HG03460 (cell line): ENCODE measurements around the gene ELOVL5.
A peak's percentile ranks its signal among the peaks of the same experiment; 100 is the strongest.

Experiments
- ATAC-seq: cut with Tn5 transposase; IDR thresholded peaks from one replicate; pipeline ENCODE4 v1.9.1; 2021; ENCODE audit not compliant: unreplicated experiment

Gene ELOVL5

GRCh38 chr6:53280207-53280606 lies 68.5 kb downstream of the ELOVL5 start:
- ATAC-seq = no peak

DNA sequence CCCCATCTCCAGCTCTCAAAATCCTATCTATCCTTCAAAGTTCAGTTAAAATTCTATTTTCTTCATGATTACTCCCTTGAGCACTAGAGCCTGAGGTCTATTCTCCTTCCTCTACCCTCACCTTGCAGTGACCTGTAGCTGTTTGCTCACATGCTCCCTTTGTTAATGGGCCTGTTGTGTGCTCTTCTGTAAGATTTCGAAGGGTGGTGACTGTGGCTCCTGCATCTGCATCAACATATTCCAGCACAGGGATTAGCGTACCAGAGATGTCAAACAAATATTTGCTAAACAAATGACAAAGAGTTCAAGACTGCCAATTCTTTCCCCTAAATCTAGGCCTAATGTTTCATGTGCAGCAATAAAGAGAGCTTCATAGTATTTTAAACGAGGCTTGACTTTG lies 69.5 kb downstream of the ELOVL5 start:
- no peak for ATAC-seq

DNA sequence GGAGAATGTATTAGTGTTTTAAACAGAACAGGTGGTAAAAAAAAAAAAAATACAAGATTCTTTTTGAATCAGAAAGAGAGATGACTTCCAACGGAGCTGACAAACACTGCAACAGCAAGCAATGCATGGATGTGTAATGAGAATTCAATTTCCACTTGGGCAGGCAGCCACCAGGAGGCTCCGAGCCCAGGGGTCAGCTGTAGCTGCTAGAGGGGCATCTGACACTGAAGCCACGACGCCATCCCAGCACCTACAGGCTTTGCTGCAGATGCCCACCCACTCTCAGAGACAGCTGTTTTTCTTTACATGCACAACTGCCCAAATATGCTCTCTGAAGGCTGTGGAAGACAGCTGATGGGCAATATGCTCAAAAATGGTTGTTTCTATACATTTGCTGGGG lies 75.4 kb downstream of the ELOVL5 start:
- no peak for ATAC-seq

- ATAC-seq = no peak
These were observed 78.9 kb downstream of the ELOVL5 start for GRCh38 chr6:53269827-53270226.

DNA sequence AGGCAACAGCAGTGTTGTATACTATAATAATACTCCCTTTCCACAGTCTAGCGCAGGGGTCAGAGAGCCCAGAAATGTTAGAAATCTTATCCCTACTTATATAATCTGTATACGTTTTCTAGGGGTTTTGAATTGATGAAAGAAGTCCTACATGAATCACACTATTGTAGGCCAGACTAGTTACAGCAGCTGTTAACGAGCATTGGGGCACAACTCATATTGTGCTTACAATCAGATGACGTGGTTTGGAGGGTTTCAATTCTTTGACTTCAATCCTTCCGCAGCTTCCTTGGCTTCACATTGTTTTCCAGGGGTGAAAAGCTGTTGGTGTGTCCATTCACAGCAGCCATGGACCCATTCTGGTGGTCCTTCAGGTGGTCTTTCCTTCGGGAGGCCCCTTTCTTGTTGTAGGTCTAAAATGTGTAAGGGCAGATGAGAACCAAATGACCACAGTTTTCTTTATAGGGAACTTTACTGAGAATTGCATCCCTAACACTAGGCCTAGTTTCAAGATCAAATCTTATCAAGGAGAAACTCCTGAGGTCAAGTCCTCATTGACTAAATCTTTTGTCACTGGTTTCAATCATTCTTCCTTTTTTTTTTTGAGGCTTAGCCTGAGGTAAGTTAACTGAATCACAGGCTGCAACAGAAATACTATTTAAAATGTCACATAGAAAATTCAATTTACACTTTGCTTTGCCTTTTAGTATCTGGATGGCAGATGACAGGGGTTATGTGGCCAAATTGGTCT lies 79.7 kb downstream of the ELOVL5 start:
- no peak for ATAC-seq

DNA sequence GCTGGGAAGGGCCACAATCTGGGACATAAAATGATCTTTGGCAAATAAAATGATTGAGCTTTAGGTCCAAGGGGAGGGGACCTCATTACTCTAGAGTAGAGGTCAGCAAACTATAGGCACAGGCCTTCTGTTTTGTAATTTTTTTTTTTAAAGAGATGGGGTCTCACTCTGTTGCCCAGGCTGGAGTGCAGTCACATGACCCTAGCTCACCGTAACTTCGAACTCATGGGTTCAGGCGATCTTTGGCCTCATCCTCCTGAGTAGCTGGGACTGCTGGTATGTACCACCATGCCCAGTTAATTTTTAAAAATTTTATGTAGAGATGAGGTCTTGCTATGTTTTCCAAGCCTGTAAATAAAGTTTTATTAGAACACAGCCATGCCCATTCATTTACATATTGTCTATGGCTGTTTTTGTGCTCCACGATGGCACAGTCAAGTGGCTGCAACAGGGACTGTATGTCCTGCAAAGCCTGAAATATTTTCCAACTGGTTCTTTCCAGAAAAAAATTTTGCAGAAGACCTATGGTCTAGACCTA lies 82.1 kb downstream of the ELOVL5 start:
- ATAC-seq = no peak

DNA sequence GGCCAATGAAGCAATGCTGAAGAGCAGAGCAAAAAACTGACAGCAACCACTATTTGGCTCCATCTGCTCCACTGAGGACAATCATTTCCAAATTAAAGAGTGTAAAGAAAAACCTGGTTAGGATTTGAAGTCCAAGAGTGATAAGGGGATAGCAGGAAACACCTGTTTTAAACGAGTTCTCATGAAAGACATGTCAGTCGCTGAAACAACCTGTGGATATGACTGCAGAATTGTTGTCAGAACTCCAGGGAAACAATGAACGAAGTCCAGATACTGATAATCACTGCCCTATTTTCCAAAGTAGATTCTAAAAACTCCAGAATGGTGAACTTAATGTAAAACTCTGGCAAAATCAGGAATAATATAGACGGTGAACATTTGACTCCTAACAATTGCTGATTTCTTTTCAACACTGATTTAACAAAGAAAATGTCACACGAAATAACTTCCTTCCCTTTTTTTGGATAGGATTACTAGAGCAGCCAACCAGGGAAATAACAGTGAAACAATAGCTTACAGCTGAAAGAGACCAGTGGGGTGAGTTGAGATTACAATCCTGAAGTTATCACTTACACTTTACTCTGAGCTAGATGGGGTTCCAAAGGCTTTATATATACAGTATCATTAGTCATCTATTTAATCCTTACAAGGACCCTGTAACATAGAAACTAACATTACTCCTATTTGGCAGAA lies 83.7 kb downstream of the ELOVL5 start:
- ATAC-seq = no peak

- ATAC-seq = no peak
These were observed 84.4 kb downstream of the ELOVL5 start for GRCh38 chr6:53264337-53264736.

- no peak for ATAC-seq
These were observed 84.8 kb downstream of the ELOVL5 start for GRCh38 chr6:53263917-53264316.

DNA sequence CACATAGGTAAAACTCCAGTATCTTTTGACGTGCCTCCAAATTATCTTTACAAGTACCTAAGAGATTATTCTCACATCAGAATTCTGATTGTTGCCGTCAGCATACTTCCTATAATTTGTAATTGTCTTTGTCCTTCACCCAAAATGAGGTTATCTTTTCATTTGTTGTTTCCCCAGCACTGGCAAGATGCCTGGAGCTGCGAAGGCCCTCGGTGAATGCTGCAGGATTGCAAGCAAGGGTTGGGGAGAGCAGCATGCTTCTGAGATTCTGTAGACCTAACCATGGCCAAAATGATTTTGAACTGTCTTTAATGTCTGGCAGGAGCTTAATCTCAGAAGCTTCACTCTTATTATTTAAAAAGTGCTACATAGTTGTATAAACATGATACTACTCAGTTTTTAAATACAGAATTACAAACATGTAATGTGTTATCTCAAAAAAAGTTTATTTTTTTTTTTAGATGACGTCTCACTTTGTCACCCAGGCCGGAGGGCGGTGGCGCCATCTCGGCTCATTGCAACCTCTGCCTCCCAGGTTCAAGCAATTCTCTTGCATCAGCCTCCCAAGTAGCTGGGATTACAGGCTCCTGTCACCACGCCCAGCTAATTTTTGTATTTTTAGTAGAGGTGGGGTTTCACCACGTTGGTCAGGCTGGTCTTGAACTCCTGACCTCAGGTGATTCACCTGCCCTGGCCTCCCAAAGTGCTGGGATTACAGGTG lies 88.7 kb downstream of the ELOVL5 start:
- ATAC-seq = no peak

- ATAC-seq = no peak
These were observed 90.0 kb downstream of the ELOVL5 start for GRCh38 chr6:53258774-53259155.

DNA sequence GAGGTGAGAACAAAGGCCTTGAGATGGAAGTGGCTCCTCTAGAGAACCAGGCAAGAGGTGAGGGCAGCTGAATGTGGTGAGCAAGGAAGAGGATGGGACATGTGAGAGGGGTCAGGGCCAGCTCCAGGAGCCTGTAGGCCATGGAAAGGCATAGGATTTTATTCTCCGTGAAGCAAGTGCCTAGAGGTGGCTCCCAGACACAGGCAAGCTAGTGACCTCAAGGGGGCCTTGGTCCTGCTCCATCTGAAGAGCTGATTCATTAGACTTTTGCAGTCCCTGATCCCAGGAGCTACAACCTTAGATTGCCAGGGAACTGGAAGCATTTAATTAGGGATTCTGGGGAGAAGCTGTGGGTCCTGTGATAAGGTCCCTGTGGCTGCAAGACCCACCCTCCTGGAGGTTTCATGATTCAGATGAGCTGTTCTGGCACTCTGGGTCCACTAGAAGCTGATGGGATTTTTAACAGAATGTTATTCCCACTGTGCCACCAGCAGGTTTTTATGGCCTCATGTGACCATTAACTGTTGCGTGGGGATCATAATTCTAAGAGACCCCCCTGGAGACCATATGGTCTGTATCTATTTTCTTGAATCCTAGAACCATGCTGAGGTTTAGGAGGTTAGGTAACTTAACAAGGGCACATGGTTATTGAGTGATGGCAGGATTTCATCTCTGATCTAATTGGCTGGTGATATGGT lies 90.5 kb downstream of the ELOVL5 start:
- ATAC-seq = no peak

- no peak for ATAC-seq
These were observed 91.2 kb downstream of the ELOVL5 start for GRCh38 chr6:53257533-53257932.

DNA sequence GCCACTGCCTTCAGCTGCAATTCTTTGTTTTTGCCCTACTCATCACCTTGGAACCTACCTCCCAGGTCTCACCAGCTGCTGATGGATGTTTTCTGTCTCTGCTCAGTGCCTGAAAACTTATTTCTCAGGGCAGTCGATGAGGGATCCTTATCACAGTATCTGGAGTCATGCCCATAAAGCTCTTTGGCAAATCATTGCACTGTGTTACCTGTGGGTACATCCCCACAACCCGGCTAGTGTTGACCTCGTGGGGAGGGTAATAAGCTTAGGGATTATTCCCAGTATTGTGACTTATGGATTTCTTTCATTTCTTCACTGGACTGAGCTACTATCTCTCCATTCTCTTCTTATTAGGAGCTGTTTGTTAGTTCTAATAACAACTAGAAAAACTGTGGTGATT lies 91.7 kb downstream of the ELOVL5 start:
- no peak for ATAC-seq

DNA sequence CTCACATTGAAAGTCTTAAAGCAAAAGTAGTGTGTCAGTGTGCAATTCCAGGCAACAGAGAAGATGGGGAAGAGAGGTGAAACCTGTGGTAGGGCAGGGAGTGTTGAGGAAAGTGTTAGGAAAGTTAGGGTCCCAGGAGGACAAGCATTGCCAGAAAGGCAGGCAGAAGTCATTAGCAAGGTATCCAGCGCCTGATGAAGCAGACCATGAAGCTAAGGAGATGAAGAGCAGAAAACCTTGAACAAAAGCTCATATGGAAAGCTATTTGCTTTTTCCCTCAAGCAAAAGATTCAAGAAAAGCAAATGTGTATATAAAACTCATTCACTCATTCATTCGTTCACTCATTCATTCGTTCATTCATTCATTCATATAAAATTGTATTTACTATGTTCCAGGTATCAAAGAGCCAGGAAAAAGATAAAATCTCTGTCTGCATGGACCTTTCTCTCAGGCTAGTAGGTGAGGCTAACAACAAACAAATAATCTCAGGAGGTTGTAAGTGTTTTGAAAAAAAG lies 96.5 kb downstream of the ELOVL5 start:
- no peak for ATAC-seq

GRCh38 chr6:53251033-53251672 lies 97.6 kb downstream of the ELOVL5 start:
- no peak for ATAC-seq

DNA sequence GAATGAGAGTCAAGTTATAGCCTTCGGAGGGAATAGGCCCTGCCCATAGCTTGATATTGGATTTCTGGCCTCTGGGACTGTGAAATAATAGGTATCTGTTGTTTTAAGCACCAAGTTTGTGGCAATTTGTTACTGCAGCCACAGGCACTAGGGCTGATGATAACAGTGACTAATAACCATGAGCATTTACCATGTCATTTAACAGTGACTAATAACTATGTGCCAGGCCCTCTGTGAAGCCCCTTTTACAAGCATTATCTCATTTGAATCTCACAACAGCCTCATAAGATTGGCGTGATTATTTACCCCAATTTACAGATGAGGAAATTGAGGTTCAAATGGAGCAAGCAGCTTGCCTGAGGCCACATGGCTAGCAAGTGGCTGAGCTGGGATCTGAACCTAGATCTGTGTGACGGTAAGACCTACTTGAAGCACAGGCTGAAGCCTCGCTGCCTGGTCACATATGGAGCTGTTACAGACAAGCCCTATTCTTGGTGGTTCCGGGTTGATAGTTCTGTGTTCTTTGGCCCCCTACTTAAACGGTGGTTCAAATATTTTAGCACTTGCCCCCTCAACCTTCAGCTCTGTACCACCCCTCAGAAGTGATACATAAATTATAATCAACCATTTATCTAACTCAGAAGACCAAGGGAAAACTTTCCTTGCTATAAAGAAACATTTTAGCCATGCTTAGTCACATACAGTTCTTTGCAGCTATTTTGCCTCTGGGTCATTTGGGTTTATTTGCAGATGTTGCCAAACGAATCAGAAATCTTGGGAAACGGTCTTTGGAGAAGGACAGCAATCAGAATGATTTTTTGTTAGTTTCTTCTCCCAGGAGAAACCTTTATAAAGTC lies 98.3 kb downstream of the ELOVL5 start:
- ATAC-seq = no peak

GRCh38 chr6:53246924-53247323 lies 101.8 kb downstream of the ELOVL5 start:
- ATAC-seq = no peak

GRCh38 chr6:53244958-53245357 lies 103.8 kb downstream of the ELOVL5 start:
- ATAC-seq = peak; percentile 88
